Coronary artery (tissue), 2 donors: ENCODE results near the gene PIEZO2.

Experiments
- DNase-seq: peaks from one replicate; pipeline ENCODE4 v3.0.0-alpha.2; 2017; ENCODE audit warnings: low spot score
- H3K27ac ChIP-seq, 2 donors: fragments of 200-600 bp; sonication (generic); one replicate each; pipeline ENCODE4 v1.5.1; 2016 to 2019
- H3K4me3 ChIP-seq: fragments of 200-600 bp; sonication (generic); 2 replicates; pipeline ENCODE4 v1.5.1; 2016; ENCODE audit warnings: mild to moderate bottlenecking, moderate library complexity
- CTCF ChIP-seq: fragments of 200-600 bp; sonication (generic); IDR thresholded peaks from one replicate; pipeline ENCODE4 v1.5.1; 2019; ENCODE audit warnings: antibody characterized with exemption

The PIEZO2 gene

GRCh38 chr18:10752382-10752781, 397.0 kb downstream of the PIEZO2 start:
- no peak for TF ChIP-seq CTCF
- Histone ChIP-seq H3K4me3 (no peak overlapping the region), H3K27ac (no peak overlapping the region)
- no peak for DNase-seq

GRCh38 chr18:10751653-10752052, 397.7 kb downstream of the PIEZO2 start:
- no peak for DNase-seq
- Histone ChIP-seq H3K27ac (no peak overlapping the region), H3K4me3 (no peak overlapping the region)
- TF ChIP-seq CTCF = no peak

GRCh38 chr18:10750191-10751035, 399.0 kb downstream of the PIEZO2 start:
- no peak overlapping the region for H3K27ac ChIP-seq
- no peak overlapping the region for H3K4me3 ChIP-seq
- DNase-seq = no peak
- TF ChIP-seq CTCF = no peak

- no peak for TF ChIP-seq CTCF
- no peak overlapping the region for H3K27ac ChIP-seq
- DNase-seq = no peak
- H3K4me3 ChIP-seq = no peak overlapping the region
These were observed 400.7 kb downstream of the PIEZO2 start for GRCh38 chr18:10748641-10749040.

- no peak for DNase-seq
- Histone ChIP-seq H3K27ac (no peak overlapping the region), H3K4me3 (no peak overlapping the region)
- no peak for TF ChIP-seq CTCF
These were observed 403.4 kb downstream of the PIEZO2 start for GRCh38 chr18:10745971-10746370.

GRCh38 chr18:10745219-10745618, 404.1 kb downstream of the PIEZO2 start:
- Histone ChIP-seq H3K4me3 (no peak overlapping the region), H3K27ac (no peak overlapping the region)
- no peak for TF ChIP-seq CTCF
- DNase-seq = no peak

- TF ChIP-seq CTCF = no peak
- Histone ChIP-seq H3K4me3 (no peak overlapping the region), H3K27ac (no peak overlapping the region)
- DNase-seq = no peak
These were observed 405.6 kb downstream of the PIEZO2 start for GRCh38 chr18:10743766-10744165.
